ENCODE measurements around the gene SEC11A.

GRCh38 chr15:84752700-84753099 lies 36.8 kb upstream of the SEC11A start:
- TF ChIP-seq CTCF (conservative IDR thresholded peaks at IDR 0.05) (no peak), ZFX (IDR thresholded peaks at IDR 0.05) (no peak)

Data from C4-2B (cell line).